Ecto neural progenitor cell (in vitro differentiated cells): ENCODE measurements around the gene SFMBT2.

Experiments used
- DNase-seq: peaks from one replicate; pipeline ENCODE4 v3.0.0-alpha.2; 2018; ENCODE audit warnings: low spot score

The SFMBT2 gene

GRCh38 chr10:7364474-7364873, 46.4 kb downstream of the SFMBT2 start:
- no peak for DNase-seq

GRCh38 chr10:7363700-7364099, 47.1 kb downstream of the SFMBT2 start:
- DNase-seq = no peak

GRCh38 chr10:7362471-7362870, 48.4 kb downstream of the SFMBT2 start:
- no peak for DNase-seq

DNA sequence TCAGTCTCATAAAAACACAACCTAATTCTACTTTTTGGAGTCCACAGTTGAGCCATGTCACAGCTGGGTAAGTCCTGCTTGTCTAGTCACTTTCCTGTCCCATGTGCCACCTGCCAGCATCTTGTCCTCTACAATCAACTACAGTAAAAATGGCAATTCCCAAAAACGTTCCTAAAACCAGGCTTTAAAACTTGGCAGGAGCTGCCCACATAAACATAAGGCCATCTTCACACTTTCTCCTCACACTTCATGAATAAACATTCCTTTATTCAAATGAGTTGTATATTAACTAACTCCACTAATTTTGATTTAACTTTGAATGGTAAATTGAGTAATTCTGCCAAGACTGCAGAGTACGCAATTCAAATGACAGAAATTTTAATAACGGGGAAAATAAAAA, 49.5 kb downstream of the SFMBT2 start:
- no peak for DNase-seq

GRCh38 chr10:7359954-7360353, 50.9 kb downstream of the SFMBT2 start:
- DNase-seq = no peak

GRCh38 chr10:7359356-7359755, 51.5 kb downstream of the SFMBT2 start:
- no peak for DNase-seq

- no peak for DNase-seq
Observed at GRCh38 chr10:7357193-7357592, 53.6 kb downstream of the SFMBT2 start.

- DNase-seq = no peak
Observed at GRCh38 chr10:7354330-7355047, 56.3 kb downstream of the SFMBT2 start.

GRCh38 chr10:7351894-7352293, 58.9 kb downstream of the SFMBT2 start:
- DNase-seq = no peak

DNA sequence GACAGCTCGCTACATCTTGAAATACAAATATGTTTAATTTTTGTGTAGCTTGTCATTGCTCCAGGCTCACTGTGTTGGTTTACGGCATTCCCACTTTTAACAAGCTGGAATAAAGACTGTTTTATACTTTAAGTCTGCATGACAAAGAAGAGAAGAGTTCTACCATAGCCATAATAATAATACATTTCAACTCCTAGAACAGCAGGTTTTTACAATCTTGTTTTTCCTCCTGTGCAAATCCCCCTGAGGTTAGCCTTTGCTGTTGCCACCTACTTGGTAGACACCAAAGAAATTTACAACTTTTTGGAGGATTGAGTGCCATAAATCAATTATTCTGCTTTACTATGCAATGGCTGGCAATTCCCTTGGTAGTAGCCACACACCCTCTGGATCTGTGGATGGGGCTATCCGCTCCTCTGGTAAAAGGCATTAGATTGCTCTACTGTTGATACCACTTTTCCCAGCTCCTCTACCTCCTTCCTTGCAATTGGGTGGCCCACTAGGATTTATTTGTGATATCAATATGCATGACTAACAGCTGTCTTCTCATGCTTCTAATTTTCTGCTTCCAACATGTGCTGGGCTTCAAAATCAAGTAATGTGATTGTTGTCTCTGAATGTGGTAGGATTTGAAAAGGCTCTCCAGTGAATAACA, 60.2 kb downstream of the SFMBT2 start:
- no peak for DNase-seq

DNA sequence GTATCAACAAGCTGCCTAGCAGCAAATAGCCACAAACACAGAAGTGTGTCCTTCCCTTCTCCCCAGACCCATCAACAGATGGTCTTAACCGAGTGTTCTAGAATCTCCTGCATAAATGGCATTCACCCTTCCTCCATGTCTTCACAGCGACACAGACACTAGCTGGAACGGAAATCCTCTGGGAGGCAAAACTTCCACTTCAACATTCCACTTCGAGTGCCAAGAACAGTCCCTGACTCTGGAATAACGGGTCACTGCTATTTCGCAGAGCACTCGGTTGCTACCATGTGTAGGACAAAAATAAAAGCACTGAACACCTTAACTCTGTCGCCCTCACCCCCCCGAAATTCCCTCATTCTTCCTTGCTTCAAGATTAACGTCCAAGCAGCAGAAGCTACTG, 65.1 kb downstream of the SFMBT2 start:
- no peak for DNase-seq

GRCh38 chr10:7343040-7343439, 67.8 kb downstream of the SFMBT2 start:
- no peak for DNase-seq

DNA sequence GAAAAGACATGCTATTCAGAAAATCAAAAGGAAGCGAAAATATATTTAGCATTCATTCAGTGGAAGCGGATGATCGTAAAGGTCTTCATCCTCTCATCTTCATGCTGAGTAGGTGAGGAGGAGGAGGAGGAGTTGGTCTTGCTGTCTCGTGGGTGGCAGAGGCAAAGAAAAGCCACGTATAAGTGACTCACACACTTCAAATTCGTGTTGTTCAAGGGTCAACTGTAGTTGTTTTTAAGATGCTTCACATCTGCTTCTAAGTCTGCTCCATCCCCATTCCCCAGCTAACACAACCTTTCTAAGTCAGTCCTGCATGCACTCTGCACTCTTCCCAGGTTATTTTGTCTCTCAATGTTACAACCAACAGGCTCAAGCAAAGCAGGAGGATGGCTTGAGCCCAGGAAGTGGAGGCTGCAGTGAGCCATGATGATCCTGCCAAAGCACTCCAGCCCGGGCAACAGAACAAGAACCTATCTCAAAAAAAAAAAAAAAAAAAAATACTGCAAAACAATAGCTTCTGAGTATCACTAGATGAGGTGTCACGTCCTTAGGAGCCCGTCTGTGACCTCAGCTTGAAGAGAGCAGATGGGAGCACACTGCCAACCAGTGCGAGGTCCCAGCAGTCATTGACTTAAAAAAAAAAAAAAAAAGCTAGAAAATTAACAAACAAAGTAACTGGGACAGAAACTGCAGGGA, 70.5 kb downstream of the SFMBT2 start:
- DNase-seq = no peak

DNA sequence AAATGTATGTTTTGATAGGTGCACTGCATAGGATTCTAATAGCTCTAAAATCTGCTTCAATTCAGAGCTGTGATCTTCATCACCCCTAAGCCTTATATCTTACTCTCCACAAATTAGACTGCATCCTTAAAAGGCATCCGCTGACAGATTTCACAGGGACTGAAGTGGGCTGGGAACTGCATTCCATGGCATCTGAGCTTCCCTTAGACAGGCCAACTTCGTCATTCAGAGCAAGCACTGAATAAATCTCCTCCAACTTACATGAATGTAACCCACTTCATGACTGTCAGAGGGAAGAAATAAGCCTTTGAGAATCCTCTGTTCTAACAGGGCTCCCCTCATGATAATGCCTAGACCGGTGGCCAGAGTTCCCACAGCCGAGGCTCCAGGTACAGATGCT, 71.3 kb downstream of the SFMBT2 start:
- DNase-seq = no peak

DNA sequence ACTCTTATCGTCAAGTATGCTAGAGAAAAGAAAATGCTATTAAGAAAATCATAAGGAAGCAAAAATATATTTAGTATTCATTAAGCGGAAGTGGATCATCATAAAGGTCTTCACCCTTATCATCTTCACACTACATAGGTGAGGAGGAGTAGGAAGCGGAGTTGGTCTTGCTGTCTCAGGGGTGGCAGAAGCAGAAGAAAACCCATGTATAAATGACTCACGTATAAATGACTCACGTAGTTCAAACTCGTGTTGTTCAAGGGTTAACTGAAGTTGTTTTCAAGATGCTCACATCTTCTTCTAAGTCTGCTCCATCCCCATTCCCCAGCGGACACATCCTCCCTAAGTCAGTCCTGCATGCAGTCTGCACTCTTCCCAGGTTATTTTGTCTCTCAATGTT, 72.4 kb downstream of the SFMBT2 start:
- DNase-seq = no peak

GRCh38 chr10:7337431-7338171, 73.2 kb downstream of the SFMBT2 start:
- DNase-seq = no peak

DNA sequence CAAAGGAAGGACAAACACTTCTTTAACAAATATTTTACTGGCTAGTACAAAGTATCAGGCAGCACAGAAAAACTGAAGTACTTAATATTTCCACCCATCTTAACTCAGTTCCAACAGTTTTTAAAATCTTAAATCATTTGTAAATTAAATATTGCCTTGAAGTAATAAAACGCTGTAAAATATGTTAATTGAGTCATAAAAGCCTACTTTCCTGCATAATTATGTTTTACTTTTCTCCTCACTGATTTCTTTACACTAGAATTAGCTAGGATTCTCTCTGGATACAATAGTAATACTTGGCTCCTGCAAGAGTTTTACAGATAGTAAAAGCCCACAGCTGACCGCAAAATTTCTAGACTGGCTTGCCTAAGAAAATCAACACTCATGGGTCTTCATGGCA, 74.9 kb downstream of the SFMBT2 start:
- no peak for DNase-seq

GRCh38 chr10:7334642-7334964, 76.2 kb downstream of the SFMBT2 start:
- no peak for DNase-seq

GRCh38 chr10:7333961-7334641, 76.7 kb downstream of the SFMBT2 start:
- no peak for DNase-seq

DNA sequence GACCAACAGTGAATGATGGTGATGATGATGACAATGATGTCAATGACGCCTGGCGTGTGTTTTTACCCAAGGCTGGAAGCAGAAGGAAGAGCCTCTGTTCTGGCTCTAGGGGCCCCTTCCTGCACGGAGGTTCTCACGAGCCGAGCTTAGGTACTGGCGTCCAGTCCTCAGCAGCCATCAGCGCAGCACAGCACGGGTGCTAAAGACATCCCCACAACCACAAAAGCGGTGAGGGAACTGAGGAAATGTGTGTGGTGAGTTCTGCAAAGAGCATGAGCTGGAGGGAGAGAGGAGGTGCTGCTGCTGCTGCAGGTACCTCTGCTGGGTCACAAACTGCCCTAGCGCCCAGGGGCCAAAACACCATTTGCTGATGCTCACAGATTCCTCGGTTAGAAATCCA, 81.6 kb downstream of the SFMBT2 start:
- DNase-seq = no peak

DNA sequence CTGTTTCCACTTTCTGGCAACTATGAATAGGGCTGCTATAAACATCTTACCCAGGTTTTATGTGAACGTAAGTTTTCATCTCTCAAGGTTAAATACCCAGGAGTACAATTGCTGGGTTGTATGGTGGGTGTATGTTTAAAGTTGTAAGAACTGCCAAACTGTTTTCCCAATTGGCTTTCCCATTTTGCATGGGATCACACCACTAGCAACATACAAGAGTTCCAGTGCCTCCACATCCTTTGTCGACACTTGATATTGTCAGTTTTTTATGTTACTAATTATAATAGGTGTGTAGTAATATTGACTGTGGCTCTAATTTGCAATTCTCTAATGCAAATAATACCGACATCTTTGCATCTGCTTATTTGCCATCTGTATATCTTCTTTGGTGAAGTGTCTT, 82.9 kb downstream of the SFMBT2 start:
- DNase-seq = no peak

DNA sequence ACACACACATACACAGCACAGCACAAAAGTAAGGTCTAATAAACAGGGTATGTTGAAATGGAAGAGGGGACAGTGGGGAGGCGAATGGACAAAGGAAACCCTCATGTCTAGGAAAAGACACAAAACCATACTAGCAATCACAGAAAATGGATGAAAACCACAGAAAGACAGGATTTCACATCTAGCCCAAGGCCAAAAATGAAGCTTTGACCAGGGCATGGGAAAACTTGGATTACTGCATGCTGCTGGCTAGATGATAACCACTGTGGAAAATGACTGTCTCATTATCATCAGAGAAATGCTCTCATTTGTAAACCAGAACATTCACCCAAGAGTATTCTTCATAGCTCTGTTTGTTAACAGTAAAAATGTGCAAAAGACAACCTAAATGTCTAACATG, 88.2 kb downstream of the SFMBT2 start:
- DNase-seq = no peak
